UCSD-AML1 (cell line): ENCODE measurements around the gene PRR13.
"Not testable (repeated sequence)": the region's sequence is repeated elsewhere in the genome, so short reads cannot be mapped to it uniquely, and the experiment has no call there.

ENCODE experiments used
- DNase-seq: peaks from one replicate; lab custom pipeline; 2025; ENCODE audit not compliant: unreplicated experiment; lab: John Stamatoyannopoulos, UW

PRR13 gene

GRCh38 chr12:53467880-53468279, 26.3 kb downstream of the PRR13 start:
- DNase-seq, result no peak

GRCh38 chr12:53468282-53468681, 26.7 kb downstream of the PRR13 start:
- no peak for DNase-seq

- DNase-seq, result no peak
Measured at GRCh38 chr12:53472056-53472582, 30.6 kb downstream of the PRR13 start.

- no peak for DNase-seq
Measured at GRCh38 chr12:53474077-53474476, 32.5 kb downstream of the PRR13 start.

- DNase-seq, result no peak
Measured at GRCh38 chr12:53474819-53475218, 33.3 kb downstream of the PRR13 start.

- DNase-seq, result no peak
Measured at GRCh38 chr12:53476769-53477209, 35.3 kb downstream of the PRR13 start.

- DNase-seq, result no peak
Measured at GRCh38 chr12:53478865-53479264, 37.3 kb downstream of the PRR13 start.

GRCh38 chr12:53479331-53479730, 37.8 kb downstream of the PRR13 start:
- no peak for DNase-seq

GRCh38 chr12:53480491-53481442, 39.2 kb downstream of the PRR13 start:
- no peak for DNase-seq

GRCh38 chr12:53481458-53481857, 39.9 kb downstream of the PRR13 start:
- DNase-seq, result not testable (repeated sequence)

GRCh38 chr12:53481939-53482586, 40.5 kb downstream of the PRR13 start:
- DNase-seq, result no peak

GRCh38 chr12:53482626-53483168, 41.2 kb downstream of the PRR13 start:
- DNase-seq, result no peak

- DNase-seq, result no peak
Measured at GRCh38 chr12:53483225-53483978, 41.9 kb downstream of the PRR13 start.

- no peak for DNase-seq
Measured at GRCh38 chr12:53483979-53484377, 42.4 kb downstream of the PRR13 start.

GRCh38 chr12:53484686-53485575, 43.4 kb downstream of the PRR13 start:
- no peak for DNase-seq

GRCh38 chr12:53485955-53486735, 44.6 kb downstream of the PRR13 start:
- DNase-seq, result no peak

GRCh38 chr12:53486736-53487487, 45.4 kb downstream of the PRR13 start:
- no peak for DNase-seq

- no peak for DNase-seq
Measured at GRCh38 chr12:53489242-53489864, 47.8 kb downstream of the PRR13 start.
